CD1c-positive myeloid dendritic cell (primary cell): ENCODE measurements around the gene PPM1G.
"Not testable (repeated sequence)": the region's sequence is repeated elsewhere in the genome, so short reads cannot be mapped to it uniquely, and the experiment has no call there.

Experiments used
- DNase-seq: peaks from one replicate; pipeline ENCODE4 v3.0.0-alpha.2; 2016; ENCODE audit errors: extremely low spot score

Gene PPM1G

GRCh38 chr2:27376151-27376865 lies 33.1 kb downstream of the PPM1G start:
- no peak for DNase-seq

- no peak for DNase-seq
Measured at GRCh38 chr2:27375513-27376099, 33.8 kb downstream of the PPM1G start.

GRCh38 chr2:27373567-27373966 lies 35.8 kb downstream of the PPM1G start:
- DNase-seq = no peak

- DNase-seq = no peak
Measured at GRCh38 chr2:27372937-27373336, 36.5 kb downstream of the PPM1G start.

GRCh38 chr2:27370816-27371620 lies 38.4 kb downstream of the PPM1G start:
- peak; percentile 88 for DNase-seq

- peak; percentile 100 for DNase-seq
Measured at GRCh38 chr2:27370026-27370815, 39.2 kb downstream of the PPM1G start, which contains the start of the genes EIF2B4 and SNX17. TSS of gene EIF2B4 (minus strand) at chr2:27370338. CDS start at chr2:27370314, 24 bp downstream. TSS of gene SNX17 (plus strand) at chr2:27370616. CDS start at chr2:27370744, 128 bp downstream.

GRCh38 chr2:27369471-27370025 lies 39.8 kb downstream of the PPM1G start:
- DNase-seq = no peak

- no peak for DNase-seq
Measured at GRCh38 chr2:27363933-27364332, 45.5 kb downstream of the PPM1G start.

- no peak for DNase-seq
Measured at GRCh38 chr2:27362678-27363420, 46.5 kb downstream of the PPM1G start.

- DNase-seq = peak; percentile 98
Measured at GRCh38 chr2:27356382-27357181, 52.8 kb downstream of the PPM1G start, which contains the start of gene GTF3C2. TSS of gene GTF3C2 (minus strand) at chr2:27356764. CDS start at chr2:27343554, 13,210 bp downstream.

- peak; percentile 85 for DNase-seq
Measured at GRCh38 chr2:27356056-27356381, 53.4 kb downstream of the PPM1G start.

- no peak for DNase-seq
Measured at GRCh38 chr2:27354597-27354927, 54.8 kb downstream of the PPM1G start.

GRCh38 chr2:27353762-27354596 lies 55.4 kb downstream of the PPM1G start:
- peak; percentile 45 for DNase-seq

GRCh38 chr2:27353386-27353761 lies 56.0 kb downstream of the PPM1G start:
- not testable (repeated sequence) for DNase-seq

- no peak for DNase-seq
Measured at GRCh38 chr2:27351802-27352598, 57.4 kb downstream of the PPM1G start.

- no peak for DNase-seq
Measured at GRCh38 chr2:27350106-27350693, 59.2 kb downstream of the PPM1G start.

GRCh38 chr2:27347641-27348040 lies 61.8 kb downstream of the PPM1G start:
- no peak for DNase-seq

- DNase-seq = no peak
Measured at GRCh38 chr2:27336173-27336572, 73.2 kb downstream of the PPM1G start.
